ENCODE data around the gene HACD2. TPM values are rescaled to one million over a fixed set of nuclear protein-coding genes. Genes with fewer than 3 reads are reported as not detected.

The HACD2 gene
- total RNA-seq, 1 donor from 2014 or later = 35.9 TPM

DNA sequence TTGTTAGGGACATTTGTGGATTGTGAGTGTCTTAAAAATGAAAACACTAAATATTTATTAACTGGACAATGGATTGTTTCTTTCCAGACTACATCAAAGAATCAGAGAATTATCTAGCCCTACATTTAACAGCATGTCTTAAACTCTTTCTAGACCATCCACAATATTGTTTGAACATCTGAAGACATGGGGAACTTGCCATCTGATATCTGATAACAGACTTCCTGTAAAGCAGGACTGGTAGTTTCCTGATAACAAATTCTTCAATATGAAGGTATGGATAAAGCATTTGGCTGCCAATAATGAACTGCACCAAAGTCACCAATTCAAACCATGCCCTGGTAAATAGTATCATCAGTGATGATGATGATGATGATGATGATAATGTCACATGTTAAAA, 26.2 kb upstream of the HACD2 start:
- Histone ChIP-seq H3K79me2 (ENCODE audit: low read depth) (no peaks in the 10 kb centered on the region), H3K27me3 (no peaks in the 10 kb centered on the region), H4K20me1 (ENCODE audit: low read depth) (no peaks in the 10 kb centered on the region), H3K4me1 (no peaks in the 10 kb centered on the region), H2AFZ (replicated peaks) (no peak overlapping the region), H3K4me2 (no peak overlapping the region), H3F3A (ENCODE audit: low read depth) (peaks cover 12% of the 10 kb centered on the region), H3K36me3 (peaks cover 4% of the 10 kb centered on the region), H3K9ac (no peak overlapping the region), H3K4me3 (no peak overlapping the region), H3K9me3 (ENCODE audit: low read depth) (no peaks in the 10 kb centered on the region), H3K27ac (no peak overlapping the region)
- DNase-seq (ENCODE audit: low spot score) = no peak
- H3K27me3 Mint-ChIP-seq (ENCODE audit: insufficient read depth, low read depth) = no peaks in the 10 kb centered on the region
- no peak overlapping the region for H3K4me3 Mint-ChIP-seq
- H3K9me3 Mint-ChIP-seq = no peaks in the 10 kb centered on the region
- no peaks in the 10 kb centered on the region for H3K4me1 Mint-ChIP-seq
- no peak for TF ChIP-seq EZH2phosphoT487 (IDR thresholded peaks at IDR 0.05)
- no peak for TF ChIP-seq CTCF (IDR thresholded peaks at IDR 0.05)
- TF ChIP-seq EZH2 (IDR thresholded peaks at IDR 0.05) = no peak
- peaks cover 26% of the 10 kb centered on the region for H3K36me3 Mint-ChIP-seq
- H3K27ac Mint-ChIP-seq = no peak overlapping the region

- H3K27ac Mint-ChIP-seq = no peak overlapping the region
- no peaks in the 10 kb centered on the region for H3K4me1 Mint-ChIP-seq
- TF ChIP-seq EZH2phosphoT487 (IDR thresholded peaks at IDR 0.05) (no peak), CTCF (IDR thresholded peaks at IDR 0.05) (no peak), EZH2 (IDR thresholded peaks at IDR 0.05) (no peak)
- H3K9me3 Mint-ChIP-seq = no peaks in the 10 kb centered on the region
- H3K4me3 Mint-ChIP-seq = no peak overlapping the region
- Histone ChIP-seq H3K9ac (no peak overlapping the region), H3F3A (ENCODE audit: low read depth) (peaks cover 12% of the 10 kb centered on the region), H3K4me2 (no peak overlapping the region), H3K79me2 (ENCODE audit: low read depth) (no peaks in the 10 kb centered on the region), H3K4me3 (no peak overlapping the region), H4K20me1 (ENCODE audit: low read depth) (no peaks in the 10 kb centered on the region), H3K36me3 (peaks cover 4% of the 10 kb centered on the region), H3K4me1 (no peaks in the 10 kb centered on the region), H2AFZ (replicated peaks) (no peak overlapping the region), H3K27me3 (no peaks in the 10 kb centered on the region), H3K27ac (no peak overlapping the region), H3K9me3 (ENCODE audit: low read depth) (no peaks in the 10 kb centered on the region)
- no peak for DNase-seq (ENCODE audit: low spot score)
- H3K36me3 Mint-ChIP-seq = peaks cover 29% of the 10 kb centered on the region
- no peaks in the 10 kb centered on the region for H3K27me3 Mint-ChIP-seq (ENCODE audit: insufficient read depth, low read depth)
These were observed 25.5 kb upstream of the HACD2 start for GRCh38 chr3:123610331-123610730.

- Mint-ChIP-seq H3K4me1 (no peaks in the 10 kb centered on the region), H3K27ac (no peak overlapping the region), H3K27me3 (ENCODE audit: insufficient read depth, low read depth) (no peaks in the 10 kb centered on the region), H3K36me3 (peaks cover 28% of the 10 kb centered on the region), H3K4me3 (no peak overlapping the region), H3K9me3 (no peaks in the 10 kb centered on the region)
- peaks cover 4% of the 10 kb centered on the region for H3K36me3 ChIP-seq
- H2AFZ ChIP-seq (replicated peaks) = no peak overlapping the region
- H3K4me3 ChIP-seq = no peak overlapping the region
- no peak for DNase-seq (ENCODE audit: low spot score)
- TF ChIP-seq EZH2 (IDR thresholded peaks at IDR 0.05) (no peak), CTCF (IDR thresholded peaks at IDR 0.05) (no peak), EZH2phosphoT487 (IDR thresholded peaks at IDR 0.05) (no peak)
- no peak overlapping the region for H3K9ac ChIP-seq
- H3K4me2 ChIP-seq = no peak overlapping the region
- no peaks in the 10 kb centered on the region for H3K27me3 ChIP-seq
- no peaks in the 10 kb centered on the region for H3K4me1 ChIP-seq
- no peaks in the 10 kb centered on the region for H3K79me2 ChIP-seq (ENCODE audit: low read depth)
- peaks cover 5% of the 10 kb centered on the region for H4K20me1 ChIP-seq (ENCODE audit: low read depth)
- H3K9me3 ChIP-seq (ENCODE audit: low read depth) = no peaks in the 10 kb centered on the region
- peaks cover 12% of the 10 kb centered on the region for H3F3A ChIP-seq (ENCODE audit: low read depth)
- H3K27ac ChIP-seq = no peak overlapping the region
These were observed 24.2 kb upstream of the HACD2 start for GRCh38 chr3:123609063-123609462.
